OCI-LY3 (cell line): Measurements from ENCODE around the gene TNS1.

Experiments
- H2AFZ ChIP-seq: fragments of 200-600, 300-600 bp; shearing (Covaris generic); 2 replicates; pipeline ENCODE4 v1.6.0; 2014; ENCODE audit warnings: antibody characterized with exemption, low read depth, low read length
- H3K27ac ChIP-seq: fragments of 200-600, 300-600 bp; sonication (generic); 2 replicates; pipeline ENCODE4 v1.5.1; 2014; ENCODE audit warnings: mild to moderate bottlenecking, low read length, moderate library complexity, mixed read lengths
- H3K27me3 ChIP-seq: fragments of 200-600, 300-600 bp; sonication (generic); 2 replicates; pipeline ENCODE4 v1.6.1; 2014; ENCODE audit warnings: low read depth, low read length, mixed read lengths
- H3K36me3 ChIP-seq: fragments of 200-600, 300-600 bp; sonication (generic); replicated peaks from 2 replicates; pipeline ENCODE3; 2014; ENCODE audit warnings: low read depth, low read length, mixed read lengths
- H3K4me1 ChIP-seq: fragments of 300-600, 200-600 bp; sonication (generic); 2 replicates; pipeline ENCODE4 v1.6.1; 2014; ENCODE audit warnings: low read length, mixed read lengths
- H3K4me2 ChIP-seq: fragments of 200-600, 300-600 bp; sonication (generic); 2 replicates; pipeline ENCODE4 v1.6.1; 2014; ENCODE audit warnings: low read length, mixed read lengths
- H3K4me3 ChIP-seq: fragments of 300-600, 200-600 bp; sonication (generic); 2 replicates; pipeline ENCODE4 v1.5.1; 2014; ENCODE audit warnings: antibody characterized with exemption, mild to moderate bottlenecking, low read length, moderate library complexity
- H3K79me2 ChIP-seq: fragments of 300-600, 200-600 bp; shearing (Covaris generic); 2 replicates; pipeline ENCODE4 v1.6.1; 2014; ENCODE audit warnings: mild to moderate bottlenecking, low read length, mixed read lengths
- H3K9ac ChIP-seq: fragments of 300-600, 200-600 bp; shearing (Covaris generic); 2 replicates; pipeline ENCODE4 v1.6.0; 2014; ENCODE audit warnings: mild to moderate bottlenecking, low read length, moderate library complexity
- H3K9me3 ChIP-seq: fragments of 200-600, 300-600 bp; shearing (Covaris generic); 2 replicates; pipeline ENCODE4 v1.6.1; 2014; ENCODE audit warnings: low read length, mixed read lengths; ENCODE audit not compliant: insufficient read depth
- H4K20me1 ChIP-seq: fragments of 200-600, 300-600 bp; sonication (generic); 2 replicates; pipeline ENCODE4 v1.6.1; 2016; ENCODE audit warnings: low read length, mixed read lengths; ENCODE audit not compliant: insufficient read depth
- EZH2phosphoT487 ChIP-seq: fragments of 200-600 bp; shearing (Covaris generic); IDR thresholded peaks from 2 replicates; pipeline ENCODE4 v1.6.1; 2018; ENCODE audit warnings: antibody characterized with exemption, mixed run types, low read depth
- TF ChIP-seq, protein P1 (sequence below): fragments of 200-600, 300-600 bp; sonication (generic); IDR thresholded peaks from 2 replicates; pipeline ENCODE4 v1.5.1; 2014; ENCODE audit warnings: antibody characterized with exemption, low read length, low read depth

TNS1 gene

DNA sequence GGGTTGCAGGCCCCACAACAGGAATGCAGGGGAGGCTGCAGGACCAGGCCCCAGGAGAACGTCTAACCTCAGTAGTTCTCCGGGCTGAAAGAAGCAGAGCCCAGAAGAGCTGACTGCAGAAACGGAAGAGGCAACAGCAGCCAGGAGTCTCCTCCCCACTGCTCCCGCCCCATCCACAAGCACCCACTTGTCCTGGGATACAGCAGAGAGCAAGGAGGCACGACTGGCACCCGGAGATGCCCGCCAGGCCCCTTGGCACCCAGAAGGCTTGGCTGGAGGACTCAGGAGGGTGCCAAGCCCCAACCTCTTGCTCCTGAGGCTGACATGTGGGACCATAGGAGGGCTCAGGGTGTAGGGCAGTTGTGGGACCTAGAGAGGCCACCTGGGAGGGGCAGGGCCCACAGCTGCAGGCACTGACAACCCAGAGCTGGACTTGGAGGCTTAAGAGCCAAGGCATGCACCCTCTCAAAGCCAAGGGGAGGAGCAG lies 29.0 kb upstream of the TNS1 start:
- H3K9me3 ChIP-seq, result no peaks in the 10 kb centered on the region
- H3K9ac ChIP-seq, result no peak overlapping the region
- 0 out of 2 replicates have a peak, but pooled peaks cover 2% of the 10 kb centered on the region for H3K27me3 ChIP-seq
- H3K4me2 ChIP-seq, result no peak overlapping the region
- no peak for TF ChIP-seq EZH2phosphoT487
- TF ChIP-seq, protein P1, sequence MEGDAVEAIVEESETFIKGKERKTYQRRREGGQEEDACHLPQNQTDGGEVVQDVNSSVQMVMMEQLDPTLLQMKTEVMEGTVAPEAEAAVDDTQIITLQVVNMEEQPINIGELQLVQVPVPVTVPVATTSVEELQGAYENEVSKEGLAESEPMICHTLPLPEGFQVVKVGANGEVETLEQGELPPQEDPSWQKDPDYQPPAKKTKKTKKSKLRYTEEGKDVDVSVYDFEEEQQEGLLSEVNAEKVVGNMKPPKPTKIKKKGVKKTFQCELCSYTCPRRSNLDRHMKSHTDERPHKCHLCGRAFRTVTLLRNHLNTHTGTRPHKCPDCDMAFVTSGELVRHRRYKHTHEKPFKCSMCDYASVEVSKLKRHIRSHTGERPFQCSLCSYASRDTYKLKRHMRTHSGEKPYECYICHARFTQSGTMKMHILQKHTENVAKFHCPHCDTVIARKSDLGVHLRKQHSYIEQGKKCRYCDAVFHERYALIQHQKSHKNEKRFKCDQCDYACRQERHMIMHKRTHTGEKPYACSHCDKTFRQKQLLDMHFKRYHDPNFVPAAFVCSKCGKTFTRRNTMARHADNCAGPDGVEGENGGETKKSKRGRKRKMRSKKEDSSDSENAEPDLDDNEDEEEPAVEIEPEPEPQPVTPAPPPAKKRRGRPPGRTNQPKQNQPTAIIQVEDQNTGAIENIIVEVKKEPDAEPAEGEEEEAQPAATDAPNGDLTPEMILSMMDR, result no peak
- H4K20me1 ChIP-seq, result no peaks in the 10 kb centered on the region
- H3K4me3 ChIP-seq, result no peak overlapping the region
- H2AFZ ChIP-seq, result no peak overlapping the region
- no peaks in the 10 kb centered on the region for H3K36me3 ChIP-seq
- no peak overlapping the region for H3K27ac ChIP-seq
- H3K4me1 ChIP-seq, result peaks cover 6% of the 10 kb centered on the region; the same call in 1 of the 2 replicates
- no peaks in the 10 kb centered on the region for H3K79me2 ChIP-seq

DNA sequence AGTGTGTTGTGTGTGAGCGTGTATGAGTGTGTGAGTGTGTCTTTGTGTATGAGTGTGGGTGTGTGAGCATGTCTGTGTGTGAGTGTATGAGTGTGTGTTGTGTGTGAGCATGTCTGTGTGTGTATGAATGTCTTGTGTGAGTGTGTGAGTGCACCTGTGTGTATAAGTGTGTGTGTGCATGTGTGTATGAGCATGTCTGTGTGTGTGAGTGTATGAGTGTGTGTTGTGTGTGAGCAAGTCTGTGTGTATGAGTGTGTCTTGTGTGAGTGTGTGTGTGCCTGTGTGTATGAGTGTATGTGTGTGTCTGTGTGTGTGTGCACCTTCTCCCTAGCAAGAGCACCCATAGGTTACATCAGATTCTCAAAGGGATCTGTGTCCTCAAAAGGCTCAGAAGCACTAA lies 28.5 kb upstream of the TNS1 start:
- Histone ChIP-seq H3K4me1 (peaks cover 6% of the 10 kb centered on the region; the same call in 1 of the 2 replicates), H3K27ac (no peak overlapping the region), H3K79me2 (no peaks in the 10 kb centered on the region), H2AFZ (no peak overlapping the region), H3K9me3 (no peaks in the 10 kb centered on the region), H3K4me3 (no peak overlapping the region), H4K20me1 (no peaks in the 10 kb centered on the region), H3K9ac (no peak overlapping the region), H3K4me2 (no peak overlapping the region), H3K36me3 (no peaks in the 10 kb centered on the region), H3K27me3 (0 out of 2 replicates have a peak, but pooled peaks cover 2% of the 10 kb centered on the region)
- TF ChIP-seq, protein P1, result no peak
- TF ChIP-seq EZH2phosphoT487, result no peak

DNA sequence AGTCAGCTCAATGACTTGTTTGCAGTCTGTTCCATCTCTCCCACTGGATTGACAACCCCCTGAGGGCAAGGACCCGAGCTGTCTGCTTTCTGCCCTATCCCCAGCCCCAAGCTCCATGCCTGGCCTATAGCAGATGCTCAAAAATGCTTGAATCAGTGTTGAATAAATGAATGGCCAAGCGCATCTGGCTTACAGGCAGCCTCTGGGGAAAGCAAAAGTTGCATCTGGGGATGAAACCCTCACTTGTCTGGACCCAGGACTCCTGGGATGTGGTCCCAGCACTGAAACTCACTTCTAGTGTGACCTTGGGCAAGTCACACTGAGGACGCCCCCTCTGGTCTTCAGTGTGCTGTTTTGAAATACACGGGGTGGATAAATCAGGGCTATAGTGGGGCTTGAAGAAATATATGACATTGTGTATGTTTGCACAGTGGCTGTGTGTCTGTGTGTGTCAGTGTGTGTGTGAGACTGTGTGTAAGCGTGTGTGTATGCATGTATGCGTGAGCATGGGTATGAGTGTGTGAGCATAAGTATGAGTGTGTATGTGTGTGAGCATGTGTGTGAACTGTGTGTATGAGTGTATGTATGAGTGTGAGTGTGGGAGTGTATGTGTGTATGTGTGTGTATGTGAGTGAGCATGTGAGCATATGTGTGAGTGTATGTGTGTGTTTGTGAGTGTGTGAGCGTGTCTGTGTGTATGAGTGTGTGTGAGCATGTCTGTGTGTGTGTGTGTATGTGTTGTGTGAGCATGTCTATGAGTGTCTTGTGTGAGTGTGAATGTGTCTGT lies 27.8 kb upstream of the TNS1 start:
- H3K9me3 ChIP-seq, result no peaks in the 10 kb centered on the region
- TF ChIP-seq, protein P1, result no peak
- TF ChIP-seq EZH2phosphoT487, result no peak
- peaks cover 6% of the 10 kb centered on the region; the same call in 1 of the 2 replicates for H3K4me1 ChIP-seq
- no peak overlapping the region for H2AFZ ChIP-seq
- no peaks in the 10 kb centered on the region for H4K20me1 ChIP-seq
- H3K27me3 ChIP-seq, result 0 out of 2 replicates have a peak, but pooled peaks cover 2% of the 10 kb centered on the region
- H3K4me3 ChIP-seq, result no peak overlapping the region
- H3K27ac ChIP-seq, result no peak overlapping the region
- H3K36me3 ChIP-seq, result no peaks in the 10 kb centered on the region
- H3K9ac ChIP-seq, result no peak overlapping the region
- no peak overlapping the region for H3K4me2 ChIP-seq
- no peaks in the 10 kb centered on the region for H3K79me2 ChIP-seq
